LNCaP clone FGC (cell line): ENCODE data around the gene TRIM2.

Experiments
- DNase-seq: peaks from one replicate; pipeline ENCODE4 v3.0.0-alpha.2; 2011; ENCODE audit warnings: low read depth
- H3K4me3 ChIP-seq: 2 replicates; pipeline ENCODE4 v1.5.1; 2011; ENCODE audit warnings: mild to moderate bottlenecking, low read depth, low read length, control low read depth
- TF ChIP-seq, protein P1 (sequence below): IDR thresholded peaks from 2 replicates; pipeline ENCODE4 v1.5.1; 2012; ENCODE audit warnings: mild to moderate bottlenecking; ENCODE audit not compliant: control insufficient read depth, insufficient read depth; ENCODE audit errors: extremely low read depth

Gene TRIM2

DNA sequence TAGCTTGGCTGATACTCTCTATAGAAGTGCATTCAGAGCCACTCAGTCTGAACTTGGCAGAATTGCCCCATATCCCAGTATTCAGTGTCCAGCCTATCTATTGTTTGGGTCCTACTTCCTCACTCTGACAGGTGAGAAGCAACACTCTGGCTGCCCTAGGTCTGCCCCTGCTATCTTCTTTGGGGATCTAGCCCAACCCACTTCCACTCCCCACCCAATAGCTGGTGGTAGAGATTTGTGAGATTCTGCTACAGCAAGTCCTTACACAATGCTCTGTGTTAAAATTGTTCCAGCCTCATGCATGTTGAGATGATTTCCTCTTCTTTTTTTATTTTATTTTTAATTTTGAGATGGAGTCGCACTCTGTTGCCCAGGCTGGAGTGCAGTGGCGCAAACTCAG is 67.6 kb downstream of the TRIM2 start:
- peak; percentile 17 for DNase-seq
- H3K4me3 ChIP-seq = no peak overlapping the region
- TF ChIP-seq, protein P1, sequence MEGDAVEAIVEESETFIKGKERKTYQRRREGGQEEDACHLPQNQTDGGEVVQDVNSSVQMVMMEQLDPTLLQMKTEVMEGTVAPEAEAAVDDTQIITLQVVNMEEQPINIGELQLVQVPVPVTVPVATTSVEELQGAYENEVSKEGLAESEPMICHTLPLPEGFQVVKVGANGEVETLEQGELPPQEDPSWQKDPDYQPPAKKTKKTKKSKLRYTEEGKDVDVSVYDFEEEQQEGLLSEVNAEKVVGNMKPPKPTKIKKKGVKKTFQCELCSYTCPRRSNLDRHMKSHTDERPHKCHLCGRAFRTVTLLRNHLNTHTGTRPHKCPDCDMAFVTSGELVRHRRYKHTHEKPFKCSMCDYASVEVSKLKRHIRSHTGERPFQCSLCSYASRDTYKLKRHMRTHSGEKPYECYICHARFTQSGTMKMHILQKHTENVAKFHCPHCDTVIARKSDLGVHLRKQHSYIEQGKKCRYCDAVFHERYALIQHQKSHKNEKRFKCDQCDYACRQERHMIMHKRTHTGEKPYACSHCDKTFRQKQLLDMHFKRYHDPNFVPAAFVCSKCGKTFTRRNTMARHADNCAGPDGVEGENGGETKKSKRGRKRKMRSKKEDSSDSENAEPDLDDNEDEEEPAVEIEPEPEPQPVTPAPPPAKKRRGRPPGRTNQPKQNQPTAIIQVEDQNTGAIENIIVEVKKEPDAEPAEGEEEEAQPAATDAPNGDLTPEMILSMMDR = no peak

DNA sequence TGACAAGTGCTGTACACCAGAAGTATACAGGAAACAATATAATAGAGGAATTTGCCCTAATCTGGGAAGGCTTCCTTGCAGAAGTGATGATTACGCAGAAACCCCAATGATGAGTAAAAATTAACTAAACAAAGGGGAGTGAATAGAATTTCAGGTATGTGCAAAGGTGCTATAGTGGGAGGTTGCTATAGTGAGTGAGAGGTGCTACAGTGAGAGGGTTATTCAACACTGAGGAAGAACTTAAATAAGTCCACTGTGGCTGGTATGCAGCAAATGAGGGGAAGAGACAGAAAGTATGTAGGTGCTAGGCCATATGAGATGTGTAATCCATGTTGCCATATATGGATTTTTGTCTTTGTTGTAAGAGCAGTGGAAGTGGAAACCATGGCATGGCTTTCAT is 69.5 kb downstream of the TRIM2 start:
- TF ChIP-seq, protein P1 = no peak
- no peak for DNase-seq
- H3K4me3 ChIP-seq = no peak overlapping the region

DNA sequence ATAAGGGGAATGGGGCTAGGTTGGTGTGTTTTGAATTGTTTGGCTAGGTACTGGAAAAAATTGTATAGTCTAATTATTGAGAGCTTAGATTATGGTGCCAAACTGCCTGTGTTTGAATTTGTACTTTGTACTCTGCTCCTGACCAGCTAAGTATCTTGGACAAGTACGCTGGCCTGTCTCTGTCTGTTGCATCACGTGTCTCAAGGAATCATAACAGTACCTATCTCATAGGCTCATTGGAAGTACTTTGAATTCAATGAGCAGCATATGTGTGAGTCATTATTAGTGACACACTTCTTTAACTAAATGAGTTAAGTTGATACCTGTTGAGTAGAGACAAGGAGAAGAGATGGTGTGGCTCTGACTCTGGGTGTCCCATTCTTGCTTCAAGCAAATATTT is 70.7 kb downstream of the TRIM2 start:
- TF ChIP-seq, protein P1 = no peak
- no peak for DNase-seq
- no peak overlapping the region for H3K4me3 ChIP-seq

DNA sequence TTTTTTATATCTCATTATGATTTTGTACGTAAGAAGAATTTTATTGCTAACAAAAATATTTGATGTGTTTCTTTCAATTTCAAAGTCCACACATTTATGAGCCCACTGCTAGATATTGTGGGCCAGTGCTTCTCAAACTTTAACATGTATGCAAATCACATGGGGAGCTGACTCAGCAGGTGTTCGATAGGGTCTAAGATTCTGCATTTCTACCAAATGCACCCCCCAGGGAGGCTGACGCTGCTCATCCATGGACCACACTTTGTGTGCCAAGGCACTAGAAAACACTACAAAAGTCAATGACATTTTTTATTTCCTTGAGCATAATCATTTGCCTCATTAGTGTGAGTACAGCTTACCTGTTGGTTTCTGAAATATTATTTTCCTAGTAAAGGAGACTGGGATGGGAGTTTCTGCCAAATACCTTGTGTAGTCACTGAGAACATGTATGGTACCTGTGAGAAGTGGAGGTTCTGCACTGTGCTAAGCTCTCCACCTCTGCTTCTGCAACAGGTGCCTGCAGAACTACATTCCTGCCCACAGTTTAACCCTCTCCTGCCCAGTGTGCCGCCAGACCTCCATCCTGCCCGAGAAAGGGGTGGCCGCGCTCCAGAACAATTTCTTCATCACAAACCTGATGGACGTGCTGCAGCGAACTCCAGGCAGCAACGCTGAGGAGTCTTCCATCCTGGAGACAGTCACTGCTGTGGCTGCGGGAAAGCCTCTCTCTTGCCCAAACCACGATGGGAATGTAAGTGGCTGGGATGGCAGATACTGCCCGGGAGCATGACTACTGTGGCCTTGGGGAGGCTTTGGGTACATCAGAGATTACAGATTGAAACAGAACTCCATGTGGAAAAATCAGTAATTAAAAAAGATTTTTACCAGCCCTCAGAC is 71.4 kb downstream of the TRIM2 start:
- DNase-seq = no peak
- TF ChIP-seq, protein P1 = no peak
- H3K4me3 ChIP-seq = no peak overlapping the region

DNA sequence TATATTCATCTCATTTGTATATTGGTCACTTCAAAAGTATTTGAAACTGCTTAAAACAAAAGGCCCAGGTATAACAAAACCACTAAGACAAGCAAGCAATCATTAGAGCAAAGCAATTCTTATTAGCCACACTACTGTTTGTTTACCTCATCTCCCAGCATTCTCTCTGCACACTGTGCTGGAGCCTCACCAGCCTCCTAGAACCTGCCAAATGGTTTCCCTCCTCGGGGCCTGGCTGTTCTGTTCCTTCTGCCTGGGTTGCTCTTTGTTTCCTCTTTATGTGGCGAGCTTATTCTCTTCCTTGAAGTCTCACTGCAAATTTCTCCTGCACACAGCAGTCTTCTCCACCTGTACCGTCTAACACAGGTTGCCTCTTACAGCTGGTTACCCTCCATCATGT is 72.7 kb downstream of the TRIM2 start:
- H3K4me3 ChIP-seq = no peak overlapping the region
- TF ChIP-seq, protein P1 = no peak
- DNase-seq = no peak

DNA sequence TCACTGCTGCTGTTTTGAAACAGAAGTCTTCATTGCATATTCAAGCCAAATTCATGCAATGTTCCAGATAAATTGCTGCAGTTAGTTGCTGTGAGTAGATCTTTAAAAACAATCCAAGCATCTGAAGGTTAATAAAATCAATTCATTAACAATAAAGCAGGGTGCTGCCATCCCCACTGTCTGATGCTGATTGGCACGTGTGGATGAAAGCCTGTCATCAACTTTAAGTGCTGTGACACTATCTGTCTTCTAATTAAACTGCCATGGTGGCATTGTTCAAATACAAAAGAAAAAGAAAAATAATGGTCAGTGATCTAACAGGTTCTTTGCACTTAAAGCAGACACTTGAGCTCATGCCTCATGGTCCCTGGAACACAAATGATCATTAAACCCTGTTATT is 77.2 kb downstream of the TRIM2 start:
- no peak for DNase-seq
- H3K4me3 ChIP-seq = no peak overlapping the region
- TF ChIP-seq, protein P1 = no peak

DNA sequence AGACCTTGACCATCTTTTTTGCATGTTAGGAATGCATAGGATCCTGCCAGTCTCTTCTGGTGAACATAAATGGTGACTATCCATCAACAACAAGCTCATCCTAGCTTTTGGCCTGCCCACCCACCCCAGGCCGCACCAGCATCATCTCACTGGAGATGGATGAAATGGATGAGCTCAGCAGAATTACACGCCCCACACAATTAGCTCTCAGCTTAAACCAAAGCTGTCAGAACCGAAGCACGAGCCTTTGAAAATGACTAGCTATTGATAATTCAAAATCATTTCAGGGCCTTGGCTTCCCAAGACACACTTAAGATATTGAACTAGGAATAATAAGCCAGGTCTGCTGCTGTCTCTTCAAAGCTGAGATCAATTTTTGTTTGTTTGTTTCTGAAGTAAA is 77.8 kb downstream of the TRIM2 start:
- DNase-seq = no peak
- TF ChIP-seq, protein P1 = no peak
- no peak overlapping the region for H3K4me3 ChIP-seq
